Gastroesophageal sphincter (tissue), 3 donors: ENCODE results near the gene SNPH.

Source experiments
- CTCF ChIP-seq, 4 experiments: fragments of 200-600 bp in 2 of 4; fragments of 450-650 bp in 2 of 4; sonication (generic) in 1 of 4; IDR thresholded peaks; one replicate each; pipeline ENCODE4 v1.5.1; 2017 to 2019; ENCODE audit warnings: antibody characterized with exemption in 4 of 4, mild to moderate bottlenecking in 2 of 4, moderate library complexity in 2 of 4
- EP300 ChIP-seq: sonication (generic); formaldehyde crosslinking; IDR thresholded peaks from one replicate; pipeline ENCODE4 v1.6.1; 2017; ENCODE audit warnings: antibody characterized with exemption, mild to moderate bottlenecking
- POLR2A ChIP-seq, 2 donors: fragments of 450-650 bp; IDR thresholded peaks; one replicate each; pipeline ENCODE4 v1.6.1; 2017; ENCODE audit warnings: antibody characterized with exemption in 2 of 2, mild to moderate bottlenecking in 2 of 2, moderate library complexity in 1 of 2
- POLR2AphosphoS5 ChIP-seq: sonication (generic); formaldehyde crosslinking; IDR thresholded peaks from one replicate; pipeline ENCODE4 v1.6.1; 2017; ENCODE audit warnings: antibody characterized with exemption

GRCh38 chr20:1293641-1294379 lies 27.7 kb downstream of the SNPH start:
- no peak for TF ChIP-seq CTCF (IDR thresholded peaks at IDR 0.05)
- no peak for TF ChIP-seq POLR2A (IDR thresholded peaks at IDR 0.05)
- TF ChIP-seq EP300: no peak
- TF ChIP-seq POLR2AphosphoS5: no peak
